H9 (cell line): ENCODE data around the gene USP9X. TPM values are rescaled to one million over a fixed set of nuclear protein-coding genes. Genes with fewer than 3 reads are reported as not detected.

Experiments used
- DNase-seq: peaks from one replicate; pipeline ENCODE4 v3.0.0-alpha.2; 2017
- H2AFZ ChIP-seq: one replicate; pipeline ENCODE4 v1.6.1; 2013; ENCODE audit warnings: mild to moderate bottlenecking, low read length, control low read depth, moderate library complexity
- H2AK5ac ChIP-seq: 2 replicates; pipeline ENCODE4 v1.6.1; 2013; ENCODE audit warnings: low read length, control low read depth, mixed read lengths; ENCODE audit not compliant: insufficient read length
- H2BK120ac ChIP-seq: one replicate; pipeline ENCODE4 v1.6.1; 2013; ENCODE audit warnings: low read depth, mild to moderate bottlenecking, low read length, control low read depth, inconsistent platforms; ENCODE audit not compliant: poor library complexity, severe bottlenecking
- H2BK12ac ChIP-seq: 2 replicates; pipeline ENCODE4 v1.6.1; 2013; ENCODE audit warnings: low read length, control low read depth, mixed read lengths, low read depth; ENCODE audit not compliant: insufficient read length
- H2BK15ac ChIP-seq: 2 replicates; pipeline ENCODE4 v1.6.1; 2013; ENCODE audit warnings: low read depth, low read length, control low read depth
- H2BK20ac ChIP-seq: one replicate; pipeline ENCODE4 v1.6.1; 2013; ENCODE audit warnings: low read depth, mild to moderate bottlenecking, low read length, control low read depth, inconsistent platforms; ENCODE audit not compliant: poor library complexity, severe bottlenecking
- H2BK5ac ChIP-seq: 2 replicates; pipeline ENCODE4 v1.6.1; 2013; ENCODE audit warnings: low read length, control low read depth, mixed read lengths; ENCODE audit not compliant: insufficient read length
- H3K14ac ChIP-seq: 2 replicates; pipeline ENCODE4 v1.6.1; 2013; ENCODE audit warnings: low read length, control low read depth; ENCODE audit not compliant: insufficient read depth
- H3K18ac ChIP-seq: 2 replicates; pipeline ENCODE4 v1.6.1; 2013; ENCODE audit warnings: low read depth, mild to moderate bottlenecking, mixed read lengths, low read length, control low read depth; ENCODE audit not compliant: insufficient read length
- H3K23ac ChIP-seq: 2 replicates; pipeline ENCODE4 v1.6.1; 2013; ENCODE audit warnings: low read length, control low read depth, mixed read lengths, low read depth; ENCODE audit not compliant: insufficient read length
- H3K23me2 ChIP-seq: 2 replicates; pipeline ENCODE4 v1.6.1; 2013; ENCODE audit warnings: low read depth, mild to moderate bottlenecking, mixed read lengths, low read length, control low read depth; ENCODE audit not compliant: insufficient read length, poor library complexity, severe bottlenecking
- H3K27ac ChIP-seq: 2 replicates; pipeline ENCODE4 v1.5.1; 2013; ENCODE audit warnings: low read length, control low read depth, mixed read lengths, low read depth; ENCODE audit not compliant: insufficient read length
- H3K27me3 ChIP-seq: 2 replicates; pipeline ENCODE4 v1.6.1; 2013; ENCODE audit warnings: low read length, control low read depth, inconsistent platforms; ENCODE audit not compliant: insufficient read depth
- H3K4ac ChIP-seq: 2 replicates; pipeline ENCODE4 v1.6.1; 2013; ENCODE audit warnings: low read depth, mild to moderate bottlenecking, control low read depth, inconsistent platforms, low read length, moderate library complexity
- H3K4me1 ChIP-seq: 2 replicates; pipeline ENCODE4 v1.6.1; 2013; ENCODE audit warnings: low read length, control low read depth, inconsistent platforms; ENCODE audit not compliant: insufficient read depth
- H3K4me2 ChIP-seq: 2 replicates; pipeline ENCODE4 v1.6.1; 2013; ENCODE audit warnings: low read length, control low read depth, mixed read lengths; ENCODE audit not compliant: insufficient read length, insufficient read depth
- H3K56ac ChIP-seq: 2 replicates; pipeline ENCODE4 v1.6.1; 2013; ENCODE audit warnings: low read depth, mild to moderate bottlenecking, mixed read lengths, low read length, control low read depth; ENCODE audit not compliant: insufficient read length
- H3K79me1 ChIP-seq: 2 replicates; pipeline ENCODE4 v1.6.1; 2013; ENCODE audit warnings: low read depth, mild to moderate bottlenecking, moderate library complexity, low read length, control low read depth, inconsistent platforms; ENCODE audit not compliant: insufficient read depth, poor library complexity, severe bottlenecking
- H3K79me2 ChIP-seq: 2 replicates; pipeline ENCODE4 v1.6.1; 2013; ENCODE audit warnings: low read length, control low read depth, inconsistent platforms; ENCODE audit not compliant: insufficient read depth
- H3K9ac ChIP-seq: 2 replicates; pipeline ENCODE4 v1.6.1; 2013; ENCODE audit warnings: low read length, control low read depth, mixed read lengths; ENCODE audit not compliant: insufficient read length; ENCODE audit errors: extremely low read depth
- H3K9me3 ChIP-seq: one replicate; pipeline ENCODE4 v1.6.1; 2013; ENCODE audit warnings: low read depth, low read length, inconsistent platforms; ENCODE audit not compliant: control insufficient read depth
- H3T11ph ChIP-seq: one replicate; pipeline ENCODE4 v1.6.1; 2013; ENCODE audit warnings: mild to moderate bottlenecking, low read length, control low read depth, inconsistent platforms
- H4K20me1 ChIP-seq: one replicate; pipeline ENCODE4 v1.6.1; 2013; ENCODE audit not compliant: control insufficient read depth, insufficient read length, insufficient read depth
- H4K5ac ChIP-seq: 2 replicates; pipeline ENCODE4 v1.6.1; 2013; ENCODE audit warnings: low read depth, mild to moderate bottlenecking, mixed read lengths, low read length, control low read depth; ENCODE audit not compliant: insufficient read length
- H4K8ac ChIP-seq: replicated peaks from 2 replicates; pipeline ENCODE4 v1.6.1; 2013; ENCODE audit warnings: low read length, control low read depth, mixed read lengths, low read depth; ENCODE audit not compliant: insufficient read length
- H4K91ac ChIP-seq: 2 replicates; pipeline ENCODE4 v1.6.1; 2013; ENCODE audit warnings: low read depth, mild to moderate bottlenecking, moderate library complexity, mixed read lengths, low read length, control low read depth; ENCODE audit not compliant: insufficient read length
- H3K27ac Mint-ChIP-seq, 3 experiments: 2 replicates in 2 of 3; 3 replicates in 1 of 3; pipeline ENCODE4 v1.8.0; 2020 to 2021; ENCODE audit warnings: mixed read lengths in 3 of 3, mild to moderate bottlenecking in 1 of 3, moderate library complexity in 1 of 3
- H3K27me3 Mint-ChIP-seq: 2 replicates; pipeline ENCODE4 v1.8.0; 2021; ENCODE audit warnings: low read depth, mild to moderate bottlenecking, moderate library complexity, mixed read lengths
- H3K36me3 Mint-ChIP-seq, 3 experiments: 2 replicates in 2 of 3; 3 replicates in 1 of 3; pipeline ENCODE4 v1.8.0; 2020 to 2021; ENCODE audit warnings: low read depth in 3 of 3, mixed read lengths in 3 of 3; ENCODE audit not compliant: insufficient read depth in 1 of 3
- H3K4me1 Mint-ChIP-seq, 2 experiments: 2 replicates each; pipeline ENCODE4 v1.8.0; 2020; ENCODE audit warnings: mixed read lengths in 2 of 2
- H3K4me3 Mint-ChIP-seq, 2 experiments: 2 replicates in 1 of 2; 3 replicates in 1 of 2; pipeline ENCODE4 v1.8.0; 2020 to 2021; ENCODE audit warnings: mild to moderate bottlenecking in 2 of 2, mixed read lengths in 2 of 2, moderate library complexity in 1 of 2
- H3K9me3 Mint-ChIP-seq, 2 experiments: 2 replicates in 1 of 2; 3 replicates in 1 of 2; pipeline ENCODE4 v1.8.0; 2020; ENCODE audit warnings: mild to moderate bottlenecking in 2 of 2, mixed read lengths in 2 of 2, moderate library complexity in 1 of 2
- CTCF ChIP-seq: fragments of 200-600 bp; sonication (generic); conservative IDR thresholded peaks from 3 replicates; pipeline ENCODE4 v1.8.0; 2021; ENCODE audit warnings: antibody characterized with exemption, mild to moderate bottlenecking
- WGBS: extraction: QIAGEN DNeasy Blood & Tissue Kit; methylation state at CpG from one replicate; pipeline ENCODE4 v1.1.7; 2013; ENCODE audit warnings: missing lambda C conversion rate, low lambda C conversion rate, mixed read lengths; ENCODE audit not compliant: insufficient read length; ENCODE audit errors: extremely low coverage; 5-methylcytosine and 5-hydroxymethylcytosine counted together
- total RNA-seq: library from RNA; stranded (reverse); gene quantifications from 2 replicates; pipeline ENCODE4 v1.2.1, GENCODE V29; 2021

USP9X gene
- total RNA-seq, 1 experiment from 2014 or later = 284 TPM

- Histone ChIP-seq H4K20me1 (no peaks in the 10 kb centered on the region), H3K9me3 (no peaks in the 10 kb centered on the region), H3K14ac (no peak overlapping the region), H3K79me1 (no peaks in the 10 kb centered on the region), H3K4ac (no peak overlapping the region), H3K23me2 (no peaks in the 10 kb centered on the region), H3K56ac (no peak overlapping the region), H3K4me1 (peaks cover 10% of the 10 kb centered on the region; the same call in 1 of the 2 replicates), H2BK12ac (no peak overlapping the region), H4K5ac (no peak overlapping the region), H2BK120ac (no peak overlapping the region), H2AK5ac (no peak overlapping the region), H3T11ph (no peak overlapping the region), H4K91ac (no peak overlapping the region), H3K27me3 (no peaks in the 10 kb centered on the region), H2BK15ac (no peak overlapping the region), H3K18ac (no peak overlapping the region), H3K4me2 (no peak overlapping the region), H4K8ac (no peak overlapping the region), H3K23ac (no peak overlapping the region), H3K9ac (no peak overlapping the region), H2AFZ (no peak overlapping the region), H3K27ac (no peak overlapping the region), H2BK5ac (no peak overlapping the region), H3K79me2 (no peaks in the 10 kb centered on the region), H2BK20ac (no peak overlapping the region)
- Mint-ChIP-seq H3K36me3 (peaks cover 0 to 2% (median 0%) of the 10 kb centered on the region in 3 experiments; a peak in 2 of 7 replicates), H3K9me3 (peaks cover 47 to 53% of the 10 kb centered on the region in 2 experiments), H3K4me3 (no peak overlapping the region; a peak in 1 of 5 replicates), H3K27me3 (no peaks in the 10 kb centered on the region), H3K4me1 (peaks cover 17 to 29% of the 10 kb centered on the region in 2 experiments), H3K27ac (peak overlapping the region in 1 of 3 experiments; percentile 84; a peak in 1 of 7 replicates)
- no peak for TF ChIP-seq CTCF
- no peak for DNase-seq
- no CpG with 5 or more reads among the region's 8 CpGs for WGBS
Measured at GRCh38 chrX:41047878-41048534, 37.2 kb upstream of the USP9X start.
